NOMO-1 (cell line): Measurements from ENCODE around the gene ATF4.
"Not testable (repeated sequence)": the region's sequence is repeated elsewhere in the genome, so short reads cannot be mapped to it uniquely, and the experiment has no call there.

Experiments used
- DNase-seq, 2 experiments: peaks; one replicate each; lab custom pipeline; 2025; ENCODE audit not compliant: unreplicated experiment in 2 of 2; lab: John Stamatoyannopoulos, UW

ATF4 gene

GRCh38 chr22:39489094-39490068 is 31.0 kb upstream of the ATF4 start:
- no peak for DNase-seq

GRCh38 chr22:39490135-39490798 is 30.1 kb upstream of the ATF4 start:
- DNase-seq, result peak; percentile 86 to 89

GRCh38 chr22:39490966-39491680 is 29.2 kb upstream of the ATF4 start:
- no peak for DNase-seq

GRCh38 chr22:39491696-39492095 is 28.7 kb upstream of the ATF4 start:
- DNase-seq, result no peak

GRCh38 chr22:39492186-39492585 is 28.2 kb upstream of the ATF4 start:
- DNase-seq, result no peak

- DNase-seq, result no peak
Observed at GRCh38 chr22:39493759-39494158, 26.6 kb upstream of the ATF4 start.

GRCh38 chr22:39494471-39495120 is 25.8 kb upstream of the ATF4 start:
- DNase-seq, result no peak

- peak; percentile 59 to 68 for DNase-seq
Observed at GRCh38 chr22:39496131-39496838, 24.1 kb upstream of the ATF4 start.

- no peak for DNase-seq
Observed at GRCh38 chr22:39497429-39497828, 22.9 kb upstream of the ATF4 start.

- no peak for DNase-seq
Observed at GRCh38 chr22:39498368-39498767, 22.0 kb upstream of the ATF4 start.

- DNase-seq, result no peak
Observed at GRCh38 chr22:39498802-39499201, 21.6 kb upstream of the ATF4 start.

GRCh38 chr22:39500101-39500500 is 20.3 kb upstream of the ATF4 start:
- no peak for DNase-seq

GRCh38 chr22:39501644-39502108 is 18.7 kb upstream of the ATF4 start:
- no peak for DNase-seq

- DNase-seq, result peak; percentile 89 to 92
Observed at GRCh38 chr22:39502109-39502788, 18.1 kb upstream of the ATF4 start, which contains the start of gene MIEF1. MIEF1 (plus strand) TSS chr22:39502290; CDS start chr22:39511295, 9,005 bp downstream.

- DNase-seq, result peak; percentile 33 to 61
Observed at GRCh38 chr22:39502789-39503409, 17.5 kb upstream of the ATF4 start.

- no peak for DNase-seq
Observed at GRCh38 chr22:39503630-39504029, 16.7 kb upstream of the ATF4 start.

- no peak for DNase-seq
Observed at GRCh38 chr22:39504071-39504470, 16.3 kb upstream of the ATF4 start.

GRCh38 chr22:39507021-39507420 is 13.3 kb upstream of the ATF4 start:
- DNase-seq, result not testable (repeated sequence)

- no peak for DNase-seq
Observed at GRCh38 chr22:39508393-39508792, 12.0 kb upstream of the ATF4 start.
